Stimulated activated CD4-positive, alpha-beta T cell treated with anti-CD3 and anti-CD28 coated beads, Interleukin-15, amount 100 ng/mL, for 24 hours (primary cell): ENCODE results near the gene FZR1.

ENCODE experiments used
- DNase-seq: peaks from one replicate; pipeline ENCODE4 v3.0.0-alpha.2; 2020

Gene FZR1

GRCh38 chr19:3505598-3506383, at the start of gene FZR1:
Gene FZR1 (plus strand): TSS chr19:3506311. CDS start chr19:3522990, 16,679 bp downstream.
- peak; percentile 99 for DNase-seq

DNA sequence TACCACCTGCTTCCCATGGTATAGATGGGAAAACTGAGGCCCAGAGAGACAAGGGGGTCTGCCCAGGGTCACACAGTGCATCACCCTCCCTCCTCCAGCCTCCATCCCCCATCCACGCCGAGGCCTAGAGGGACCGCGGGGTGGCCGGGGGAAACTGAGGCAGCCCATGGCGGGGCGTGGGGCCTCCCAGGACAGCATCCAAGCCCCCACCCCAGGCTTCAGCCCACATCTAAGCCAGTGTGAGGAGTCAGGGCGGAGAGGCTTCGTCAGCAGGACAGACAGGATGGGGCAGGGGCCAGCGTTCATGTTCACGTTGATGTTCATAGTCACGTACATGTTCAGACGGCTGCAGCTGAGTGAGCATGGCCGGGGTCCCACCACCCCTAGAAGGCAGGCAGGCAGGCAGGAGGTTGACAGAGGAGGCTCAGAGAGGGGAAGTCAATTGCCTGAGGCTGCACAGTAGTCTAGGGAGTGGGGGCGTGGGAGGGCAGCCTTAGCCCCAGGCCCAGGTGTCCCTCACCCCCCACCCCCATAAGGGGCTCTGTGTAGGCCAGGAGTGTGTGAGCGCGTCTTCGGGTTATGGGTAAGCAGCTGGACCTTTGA, 49.1 kb upstream of the FZR1 start:
- DNase-seq: no peak

DNA sequence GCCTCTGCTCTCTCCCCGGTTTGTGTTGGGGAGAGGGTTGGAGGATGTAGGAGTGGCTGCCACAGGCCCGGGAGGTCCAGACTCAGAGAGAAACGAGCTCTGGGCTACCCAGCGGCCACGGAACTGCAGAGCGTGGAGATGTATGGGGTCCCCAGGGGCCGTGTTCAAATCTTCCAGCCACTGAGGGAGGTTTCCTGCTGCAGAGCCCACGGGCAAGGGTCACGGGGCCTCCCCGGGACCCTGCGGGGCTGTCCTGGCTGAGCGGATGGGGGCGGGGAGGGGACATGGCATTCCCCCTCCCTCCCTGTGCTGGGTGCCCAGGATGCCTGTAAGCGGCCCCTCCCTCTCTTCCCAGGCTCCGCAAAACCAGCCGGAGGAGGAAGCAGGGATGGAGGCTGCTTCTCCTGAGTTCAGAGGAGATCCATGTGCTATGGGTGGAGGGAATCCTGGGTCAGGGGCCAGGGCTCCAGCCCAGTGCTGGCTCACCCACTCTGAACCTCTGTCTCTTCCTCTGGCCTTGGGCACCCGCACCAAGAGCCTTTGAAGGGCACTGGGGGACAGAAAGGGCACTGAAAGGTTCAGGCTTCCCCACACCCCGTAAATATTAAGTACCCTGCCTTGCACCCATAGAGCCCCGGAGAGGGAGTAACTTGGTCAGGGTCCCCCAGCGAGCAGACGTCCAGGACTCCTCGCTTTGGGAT, 48.4 kb upstream of the FZR1 start:
- no peak for DNase-seq

GRCh38 chr19:3458229-3459088, 47.7 kb upstream of the FZR1 start:
- DNase-seq: no peak

DNA sequence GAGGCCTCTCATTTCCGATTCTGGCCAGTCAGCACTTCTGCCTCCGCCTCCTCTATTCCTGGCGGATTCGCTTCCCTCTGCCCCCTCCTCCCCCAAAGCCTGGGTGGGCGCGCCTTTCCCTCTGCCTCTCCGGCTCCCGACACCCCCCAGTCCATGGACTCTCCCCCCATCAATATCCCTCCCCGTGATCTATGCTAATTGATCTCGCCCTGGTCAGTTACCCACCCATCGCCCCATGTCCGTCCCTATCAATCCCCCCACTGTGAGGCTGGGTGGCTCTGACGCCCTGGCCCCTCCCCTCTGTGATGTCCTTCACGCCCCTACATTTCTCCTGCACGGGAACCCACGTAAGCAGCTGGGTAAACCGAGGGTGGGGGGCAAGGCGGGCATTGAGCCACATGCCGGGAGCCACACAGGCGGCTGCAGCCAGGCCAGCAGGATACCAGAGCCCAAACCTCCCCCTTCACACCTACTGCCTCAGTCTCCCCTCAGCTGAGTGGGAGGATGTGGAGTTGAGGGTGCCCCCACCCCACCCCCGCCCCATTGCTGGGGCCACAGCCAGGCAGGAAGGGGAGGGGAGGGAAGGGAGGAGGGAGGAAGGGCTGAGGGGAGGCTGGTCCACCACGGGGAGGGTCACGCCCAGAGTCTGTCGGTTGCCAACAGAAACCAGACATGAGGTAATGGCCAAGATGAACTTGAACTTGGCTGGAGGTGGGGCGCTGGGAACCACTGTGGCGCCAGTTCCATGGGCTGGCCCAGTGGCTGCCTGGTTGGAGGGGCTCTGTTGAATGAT, 46.8 kb upstream of the FZR1 start:
- DNase-seq: no peak

GRCh38 chr19:3459965-3460582, 46.0 kb upstream of the FZR1 start:
- no peak for DNase-seq

- no peak for DNase-seq
Measured at GRCh38 chr19:3462991-3463713, 43.0 kb upstream of the FZR1 start.

DNA sequence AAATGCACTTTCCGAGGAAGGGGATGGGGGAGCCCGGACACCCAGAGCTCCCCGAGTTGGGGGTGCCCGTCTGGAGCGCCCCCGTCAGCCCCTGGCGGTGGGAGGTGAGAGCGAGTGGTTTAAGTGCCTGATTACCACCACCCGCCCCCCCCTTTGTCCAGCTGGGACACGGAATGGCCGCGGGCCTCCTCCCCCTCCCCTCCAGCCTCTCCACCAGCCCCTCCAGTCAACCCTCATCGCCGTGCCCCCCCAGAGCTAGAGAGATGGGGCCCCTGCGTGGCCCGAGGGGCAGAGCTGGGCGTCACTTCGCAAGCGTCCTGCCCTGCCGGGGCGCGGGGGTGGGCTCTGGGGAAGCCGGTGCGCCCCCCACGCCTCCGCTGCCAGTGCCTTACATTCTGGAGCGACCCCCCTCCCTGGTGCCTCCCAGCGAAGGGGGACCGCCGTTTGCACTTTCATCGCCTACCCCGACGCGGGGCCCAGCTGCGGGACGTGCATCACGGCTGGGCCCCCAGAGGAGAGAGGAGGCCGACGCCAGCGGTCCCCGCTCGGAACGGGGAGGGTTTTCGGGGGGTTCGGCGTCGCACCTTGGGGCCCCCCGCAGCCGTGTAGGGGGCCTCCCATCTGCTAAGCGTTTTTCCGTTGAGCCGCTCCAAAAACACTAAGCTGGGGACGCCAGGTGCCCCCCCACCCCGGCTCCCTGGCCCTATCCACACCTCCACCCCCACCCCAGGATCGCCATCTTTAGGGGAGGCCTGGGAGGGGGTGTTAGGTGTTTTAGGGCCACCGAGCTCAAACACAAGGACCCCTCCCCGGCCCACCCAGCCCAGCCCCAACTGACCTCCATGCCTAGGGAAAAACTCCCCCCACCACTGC, 42.2 kb upstream of the FZR1 start:
- no peak for DNase-seq

GRCh38 chr19:3464587-3465235, 41.4 kb upstream of the FZR1 start:
- no peak for DNase-seq

GRCh38 chr19:3465552-3465951, 40.6 kb upstream of the FZR1 start:
- no peak for DNase-seq

GRCh38 chr19:3466635-3467034, 39.5 kb upstream of the FZR1 start:
- no peak for DNase-seq

GRCh38 chr19:3467437-3468198, 38.5 kb upstream of the FZR1 start:
- DNase-seq: no peak

DNA sequence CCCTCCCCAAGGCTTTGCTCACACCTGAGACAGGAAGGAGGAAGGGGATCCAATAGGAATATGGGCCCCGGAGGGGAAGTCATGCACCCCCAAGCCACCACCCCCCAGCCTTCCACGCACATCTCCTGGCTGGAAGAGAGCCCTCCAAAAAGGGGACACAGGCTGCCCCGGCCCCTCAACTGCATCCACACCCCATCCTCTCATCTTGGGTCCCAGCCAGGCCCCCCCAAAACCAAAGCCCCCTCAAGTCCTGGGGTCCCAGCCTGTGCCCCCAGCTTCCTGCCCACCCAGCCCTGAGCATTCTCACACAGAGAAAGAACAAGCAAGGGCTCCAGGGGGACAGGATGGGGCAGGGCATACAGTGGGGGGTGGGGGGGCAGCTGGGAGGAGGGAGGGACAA, 37.9 kb upstream of the FZR1 start:
- DNase-seq: no peak

GRCh38 chr19:3469638-3470499, 36.2 kb upstream of the FZR1 start:
- DNase-seq: no peak

DNA sequence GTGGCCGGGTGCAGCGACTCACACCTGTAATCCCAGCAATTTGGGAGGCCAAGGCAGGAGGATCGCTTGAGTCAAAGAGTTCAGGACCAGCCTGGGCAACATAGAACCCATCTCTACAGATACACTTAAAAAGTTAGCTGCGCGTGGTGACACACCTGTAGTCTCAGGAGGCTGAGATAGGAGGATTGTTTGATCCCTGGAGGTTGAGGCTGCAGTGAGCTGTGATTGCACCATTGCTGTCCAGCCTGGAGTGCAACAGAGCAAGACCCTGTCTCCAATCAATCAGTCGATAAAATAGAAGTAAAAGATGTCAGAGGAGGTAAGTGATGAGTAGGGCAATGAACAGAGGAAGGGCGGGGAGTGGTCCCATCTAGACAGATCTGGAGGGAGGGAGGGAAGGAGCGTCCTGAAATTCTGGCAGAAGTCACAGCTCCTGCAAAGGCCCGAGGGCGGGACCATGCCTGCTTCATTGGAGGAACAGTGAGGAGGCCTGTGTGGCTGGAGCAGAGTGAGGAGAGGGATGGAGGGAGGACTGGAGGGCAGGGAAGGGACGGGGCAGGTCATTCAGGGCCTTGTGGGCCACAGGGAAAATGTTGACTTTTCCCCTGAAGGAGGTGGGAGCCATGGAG, 35.5 kb upstream of the FZR1 start:
- DNase-seq: no peak

DNA sequence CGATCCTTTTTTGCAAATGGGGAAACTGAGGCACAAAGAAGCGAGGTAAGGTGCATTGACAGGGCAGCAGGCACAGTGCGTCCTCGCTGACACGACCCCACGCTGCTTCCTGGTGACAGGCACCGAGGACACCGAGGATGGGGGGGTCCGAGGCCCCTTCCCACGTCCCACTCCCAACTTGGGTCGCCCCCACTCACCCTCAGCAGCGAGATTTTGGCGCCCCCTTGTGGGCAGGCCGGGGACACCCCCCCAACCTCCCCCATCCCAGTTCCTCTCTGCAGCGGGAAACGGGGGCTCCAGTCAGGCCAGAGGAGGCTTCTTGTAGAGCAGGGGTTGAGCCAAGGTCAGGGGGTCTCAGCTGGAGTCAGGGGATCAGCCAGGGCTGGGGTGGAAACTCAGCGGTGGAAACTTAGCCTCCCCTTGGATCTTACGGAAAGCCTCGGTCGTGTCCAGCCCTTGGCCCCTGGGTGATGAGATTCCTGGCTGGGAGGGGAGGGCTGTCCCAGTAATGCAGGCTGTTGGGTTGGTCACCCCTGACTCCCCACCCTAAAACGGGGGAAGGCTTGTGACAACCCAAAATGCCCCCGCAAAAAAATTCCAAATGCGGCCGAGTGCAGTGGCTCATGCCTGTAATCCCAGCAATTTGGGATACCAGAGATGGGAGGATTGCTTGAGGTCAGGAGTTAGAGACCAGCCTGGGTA, 34.0 kb upstream of the FZR1 start:
- peak; percentile 58 for DNase-seq

DNA sequence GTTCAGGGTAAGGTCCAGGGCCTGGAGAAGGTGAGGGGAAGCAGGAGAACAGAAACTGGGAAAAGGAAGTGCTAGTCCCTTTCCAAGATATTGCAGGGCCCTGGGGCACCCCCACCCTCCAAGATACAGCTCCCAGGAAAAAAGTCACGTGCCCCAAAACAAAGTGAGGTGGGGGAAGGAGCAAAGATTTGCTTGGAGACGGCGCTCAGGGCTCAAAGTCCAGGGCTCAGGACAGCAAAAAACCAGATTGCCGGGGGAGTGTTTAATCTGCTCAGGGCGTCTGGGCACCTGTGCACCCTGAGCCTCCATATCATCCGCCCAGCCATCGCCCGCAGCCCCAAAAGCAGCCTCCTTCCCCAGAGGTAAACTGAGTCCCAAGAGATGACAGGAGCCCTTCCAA, 32.1 kb upstream of the FZR1 start:
- no peak for DNase-seq
